ENCODE data around the gene IQSEC2. TPM values are rescaled to one million over a fixed set of nuclear protein-coding genes. Genes with fewer than 3 reads are reported as not detected.

The IQSEC2 gene
- total RNA-seq, result 9.8 TPM

DNA sequence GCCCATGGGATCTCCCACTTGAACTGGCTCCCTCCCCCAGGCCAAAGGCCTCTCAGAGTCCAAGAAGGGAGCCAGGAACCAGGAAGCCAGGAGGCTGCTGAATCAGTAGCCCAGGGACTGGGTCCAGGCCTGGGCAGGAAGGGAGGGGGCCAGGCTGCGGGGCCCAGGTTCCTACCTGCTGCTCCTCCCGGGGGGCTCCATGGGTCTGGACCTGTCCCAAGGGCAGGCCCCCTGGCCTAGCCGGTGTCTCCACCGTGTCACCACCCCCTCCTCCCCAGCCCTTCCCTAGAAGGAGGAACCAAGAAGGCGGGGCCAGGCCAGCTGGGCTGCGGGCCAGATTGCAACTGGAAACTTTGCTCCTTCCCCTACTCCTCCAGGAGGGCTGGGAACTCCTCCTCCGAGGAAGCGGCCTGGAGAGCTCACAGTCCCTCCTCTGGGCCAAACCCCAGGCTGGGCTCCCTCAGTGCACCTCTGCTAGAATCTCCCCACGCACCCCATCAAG lies at the start of gene IQSEC2:
Gene IQSEC2, minus strand, starts transcription at position 264 of the 502 bp plus-strand sequence.
- DNase-seq (ENCODE audit: low spot score in 2 of 2) (no peak), FAIRE-seq (no peak)

DNA sequence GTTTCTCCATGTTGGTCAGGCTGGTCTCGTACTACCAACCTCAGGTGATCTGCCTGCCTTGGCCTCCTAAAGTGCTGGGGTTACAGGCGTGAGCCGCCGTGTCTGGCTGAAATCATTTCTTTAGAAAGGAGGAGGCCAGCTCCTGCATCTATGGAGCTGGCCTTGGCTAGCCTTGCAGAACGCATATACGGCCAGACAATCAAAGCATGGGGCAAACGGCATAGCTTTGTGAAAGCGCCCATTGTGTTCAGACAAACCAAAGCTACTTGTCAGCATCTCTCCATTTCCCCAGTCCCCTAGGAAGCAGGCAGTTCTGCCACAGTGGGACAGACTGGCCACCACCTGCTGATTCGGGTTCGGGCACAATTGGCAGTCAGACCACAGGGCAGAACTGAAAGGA lies 48.9 kb upstream of the IQSEC2 start:
- no peak for FAIRE-seq
- DNase-seq (ENCODE audit: low spot score in 2 of 2), result no peak

DNA sequence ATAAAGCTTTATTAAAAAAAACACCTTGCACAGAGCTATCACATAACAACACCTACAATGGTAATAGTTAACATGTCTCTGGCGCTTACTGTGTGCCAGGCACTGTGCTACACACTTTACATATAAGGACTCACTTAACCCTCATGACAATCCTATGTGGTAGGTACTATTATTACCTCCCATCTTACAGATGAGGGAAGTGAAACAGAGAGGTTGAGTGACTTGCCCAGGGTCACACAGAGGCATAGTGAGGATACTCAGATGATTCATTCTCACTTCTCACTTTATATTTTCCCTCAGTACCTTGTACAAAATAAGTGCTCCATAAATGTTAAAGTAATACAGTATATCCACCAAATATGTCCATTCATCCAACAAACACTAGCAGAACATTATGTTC lies 43.4 kb upstream of the IQSEC2 start:
- FAIRE-seq, result no peak
- no peak for DNase-seq (ENCODE audit: low spot score in 2 of 2)

DNA sequence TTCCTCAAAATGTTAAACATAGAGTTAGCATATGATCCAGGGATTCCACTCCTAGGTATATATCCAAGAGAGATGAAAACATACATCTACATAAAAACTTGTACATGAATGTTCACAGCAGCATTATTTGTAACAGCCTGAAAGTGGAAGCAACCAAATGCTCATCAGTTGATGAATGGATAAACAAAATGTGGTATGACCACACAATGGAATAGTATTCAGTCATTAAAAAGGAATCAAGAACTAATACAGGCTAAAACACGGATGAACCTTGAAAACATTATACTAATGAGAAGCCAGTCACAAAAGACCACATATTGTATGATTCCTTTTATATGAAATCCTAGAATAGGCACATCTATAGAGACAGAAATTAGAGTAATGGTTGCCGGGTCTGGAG lies 42.7 kb upstream of the IQSEC2 start:
- DNase-seq (ENCODE audit: low spot score in 2 of 2), result no peak
- no peak for FAIRE-seq

DNA sequence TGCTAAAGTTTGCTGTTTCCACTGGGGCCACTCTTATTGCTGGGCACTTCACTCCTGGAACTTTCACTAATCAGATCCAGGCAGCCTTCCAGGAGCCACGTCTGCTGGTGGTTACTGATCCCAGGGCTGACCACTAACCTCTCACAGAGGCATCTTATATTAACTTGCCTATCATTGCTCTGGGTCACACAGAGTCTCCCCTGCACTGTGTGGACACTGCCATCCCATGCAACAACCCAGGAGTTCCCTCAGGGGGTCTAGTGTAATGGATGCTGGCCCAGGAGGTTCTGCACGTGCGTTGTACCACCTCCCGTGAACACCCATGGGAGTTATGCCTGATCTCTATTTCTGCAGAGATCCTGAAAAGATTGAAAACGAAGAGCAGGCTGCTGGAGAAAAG lies 41.8 kb upstream of the IQSEC2 start:
- DNase-seq (ENCODE audit: low spot score in 2 of 2) (no peak), FAIRE-seq (no peak)

DNA sequence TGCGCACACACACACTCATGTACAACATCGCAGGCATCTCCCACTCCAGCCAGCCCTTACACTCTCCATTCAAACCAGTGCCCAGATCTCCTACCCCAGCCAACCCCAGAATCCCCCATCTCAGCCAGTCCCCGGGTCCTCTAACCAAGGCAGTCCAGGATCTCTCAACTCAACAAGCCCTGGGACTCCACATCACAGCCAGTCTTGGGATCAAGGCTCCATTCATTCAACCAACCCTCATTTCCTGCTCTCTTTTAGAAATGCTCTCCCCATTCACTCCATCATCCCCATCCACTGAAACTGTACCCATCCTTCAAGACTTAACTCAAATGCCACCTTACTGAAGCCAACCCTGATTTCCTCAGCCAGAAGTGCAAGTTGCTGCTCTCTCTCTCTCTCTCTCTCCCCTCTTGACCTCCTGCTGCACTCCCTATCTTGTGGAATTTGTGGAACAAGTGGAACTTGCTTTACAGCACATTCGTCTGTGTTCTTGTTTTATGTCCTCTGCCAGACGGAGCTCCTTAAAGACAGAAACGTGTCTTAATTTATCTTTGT lies 40.6 kb upstream of the IQSEC2 start:
- FAIRE-seq (no peak), DNase-seq (ENCODE audit: low spot score in 2 of 2) (no peak)

DNA sequence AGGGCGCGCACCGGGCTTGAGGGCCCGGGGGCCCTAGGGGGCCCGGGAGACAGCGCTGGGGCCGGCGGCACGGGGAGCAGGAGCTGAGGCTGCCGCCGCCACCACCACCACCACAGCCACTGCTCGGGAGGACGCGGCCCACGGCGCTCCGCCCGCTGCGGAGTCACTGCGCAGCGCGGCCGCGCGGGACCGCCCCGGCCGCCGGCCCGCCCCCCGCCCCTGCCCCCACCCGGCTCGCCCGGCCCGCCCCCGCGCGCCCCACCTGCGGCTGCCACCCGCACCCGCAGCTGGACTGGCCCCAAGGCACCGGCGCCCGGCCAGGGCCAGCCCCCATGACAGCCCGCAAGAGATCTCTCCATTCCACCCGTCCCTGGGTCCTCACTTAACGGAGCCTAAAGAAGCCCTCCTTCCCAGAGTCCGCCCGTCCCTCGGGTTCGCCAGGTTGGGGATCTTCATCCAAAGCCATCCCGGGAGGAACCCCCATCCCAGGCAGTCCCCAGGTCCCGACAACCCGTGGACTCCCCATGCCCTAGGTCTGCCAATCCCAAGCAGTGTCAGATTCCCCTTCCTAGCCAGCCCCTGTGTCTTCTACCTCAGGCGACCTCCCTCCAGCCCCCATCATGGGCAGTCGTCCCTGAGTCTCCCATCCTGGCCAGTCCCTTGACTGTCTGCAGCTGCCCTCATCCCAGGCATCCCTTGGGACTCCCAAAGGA lies 40.0 kb upstream of the IQSEC2 start:
- DNase-seq (ENCODE audit: low spot score in 2 of 2) (peak; percentile 47 to 63), FAIRE-seq (no peak)

DNA sequence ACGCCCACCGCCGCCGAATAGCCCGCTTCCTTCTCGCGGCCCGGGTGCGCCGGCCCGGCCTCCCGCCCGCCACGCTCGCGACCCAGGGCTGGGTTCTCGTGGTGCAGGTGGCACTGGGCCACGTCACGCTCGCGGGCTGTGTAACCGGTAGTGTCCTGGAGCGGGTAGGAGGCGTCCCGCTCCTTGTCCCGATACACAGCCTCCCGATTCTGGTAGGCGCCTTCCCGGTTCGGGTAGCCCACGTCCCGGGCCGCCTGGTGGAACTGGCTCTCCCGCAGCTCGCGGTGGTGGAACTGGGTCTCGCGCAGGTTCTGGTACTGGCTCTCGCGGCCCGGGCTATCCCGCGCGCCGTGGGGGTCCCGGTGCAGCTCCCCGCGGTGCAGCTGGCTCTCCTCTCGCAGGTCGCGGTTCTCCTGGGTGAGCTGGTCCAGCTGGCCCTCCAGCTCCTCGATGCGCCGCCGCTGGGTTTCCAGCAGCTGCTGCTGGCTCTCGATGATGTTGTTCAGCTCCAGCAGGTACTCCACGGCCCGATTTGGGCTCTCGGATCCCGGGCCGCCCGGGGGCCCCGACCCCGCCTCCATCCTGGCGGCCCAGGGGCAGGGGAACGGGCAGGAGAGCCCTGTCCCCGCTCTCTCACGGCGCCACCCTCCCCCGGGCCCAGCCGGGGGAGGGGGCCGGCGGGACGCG lies 39.3 kb upstream of the IQSEC2 start:
- FAIRE-seq, result no peak

DNA sequence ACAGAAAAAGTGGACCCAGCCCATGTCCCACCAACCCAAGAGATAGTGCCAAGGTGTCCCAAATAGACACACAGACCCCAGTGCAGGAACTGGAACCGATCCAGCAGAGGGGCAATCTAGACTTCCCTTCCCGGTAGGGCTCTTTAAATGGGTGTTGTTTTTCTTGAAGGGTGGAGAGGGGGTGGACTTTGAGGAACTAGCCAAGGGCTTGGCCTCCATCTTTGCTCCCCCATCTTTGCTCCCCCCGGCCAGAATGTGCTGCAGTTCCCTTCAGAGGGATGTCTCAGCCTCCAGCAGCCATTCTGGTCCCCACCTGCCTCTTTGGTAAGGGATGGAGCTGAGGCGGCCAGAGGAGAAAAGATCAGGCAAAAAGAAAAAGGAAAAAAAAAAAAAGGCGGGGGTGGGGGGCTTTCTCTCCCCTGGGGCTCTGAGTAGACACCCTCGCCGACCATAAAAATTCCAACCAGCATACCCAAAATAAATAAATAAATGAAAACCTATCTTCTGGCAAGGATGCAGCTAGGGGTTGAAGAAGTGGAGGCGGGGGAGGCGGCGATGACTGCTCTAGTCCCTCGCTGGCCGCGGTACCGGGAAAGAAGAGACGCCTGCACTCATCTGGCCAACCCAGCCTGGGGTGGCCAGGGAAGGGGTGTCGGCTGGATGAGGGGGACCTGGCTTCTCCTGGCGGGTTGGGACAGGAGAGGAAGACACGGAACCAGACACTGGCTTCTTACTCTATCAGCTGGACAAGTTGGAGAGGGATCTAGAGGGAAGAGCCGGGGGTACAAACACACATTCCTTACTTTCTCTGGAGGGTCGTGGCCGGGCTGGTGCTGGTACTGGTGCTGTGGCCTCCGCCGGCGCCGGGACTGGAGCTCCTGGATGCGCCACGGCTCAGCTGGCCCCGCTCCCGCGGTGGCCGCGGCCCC lies 38.5 kb upstream of the IQSEC2 start:
- DNase-seq (ENCODE audit: low spot score in 2 of 2) (no peak), FAIRE-seq (no peak)

More for the DNA sequence above, 39.3 kb upstream of the IQSEC2 start:
- DNase-seq (ENCODE audit: low spot score in 2 of 2), result peak in 1 of 2 donors; percentile 49

DNA sequence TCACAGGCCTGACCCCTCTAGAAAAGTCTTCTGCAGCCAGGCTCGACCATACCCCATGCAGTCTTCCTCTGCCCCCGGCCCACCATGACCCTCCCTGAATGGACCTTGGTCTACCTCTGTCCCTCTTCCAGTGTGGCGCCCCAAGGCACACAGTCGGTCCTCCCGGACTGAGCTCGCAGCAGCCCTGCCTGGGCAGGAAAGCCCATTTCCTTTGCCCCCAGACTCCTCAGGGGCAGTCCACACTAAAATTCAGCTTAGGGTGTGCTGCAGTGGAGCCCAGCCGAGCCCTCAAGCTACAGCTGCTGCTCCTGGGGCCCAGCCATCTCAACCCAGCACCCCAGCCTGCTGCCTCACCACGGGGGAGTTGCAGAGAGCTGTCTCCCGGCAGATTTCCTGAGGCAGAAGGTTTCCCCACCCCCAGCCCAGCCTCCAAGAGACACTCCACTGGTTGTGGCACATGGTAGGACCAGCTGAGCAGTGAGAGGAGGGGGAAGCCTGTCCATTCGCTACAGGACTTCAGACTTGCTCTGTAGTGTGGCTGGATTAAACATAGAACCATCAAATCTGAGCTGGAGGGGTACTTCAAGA lies 37.5 kb upstream of the IQSEC2 start:
- DNase-seq (ENCODE audit: low spot score in 2 of 2) (no peak), FAIRE-seq (no peak)

DNA sequence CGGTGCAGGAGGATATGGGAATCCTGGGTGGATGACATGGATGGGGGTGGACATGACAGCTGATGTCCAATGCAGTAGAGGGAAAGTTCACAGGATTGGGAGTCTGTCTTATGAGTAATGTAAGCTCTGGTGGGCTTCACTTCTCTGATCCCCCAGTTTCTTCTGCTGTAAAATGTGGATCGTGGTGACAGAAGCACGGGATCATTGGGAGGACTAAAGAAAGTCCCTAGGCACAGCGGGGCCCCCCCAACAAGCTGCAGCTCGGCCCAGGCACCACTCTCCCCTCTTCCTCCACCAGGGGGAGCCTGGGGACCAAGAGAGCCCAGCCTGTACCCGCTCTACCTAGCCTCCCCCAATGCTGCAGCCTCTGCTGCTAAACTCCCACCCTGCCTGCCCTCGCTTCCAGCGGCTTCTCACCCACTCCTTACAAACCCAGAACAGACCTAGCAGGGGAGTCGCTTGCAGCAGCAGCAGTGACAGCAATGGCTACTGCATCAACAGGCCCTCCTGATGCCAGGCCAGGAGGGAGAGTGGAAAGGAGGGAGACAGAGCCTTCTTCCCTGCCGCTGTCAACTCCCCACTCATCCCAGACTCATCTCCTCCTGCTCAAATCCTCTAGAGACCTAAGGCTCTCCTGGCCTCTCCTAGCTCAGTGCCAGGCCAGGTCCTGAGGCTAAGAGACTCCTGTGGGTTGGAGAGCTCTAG lies 36.1 kb upstream of the IQSEC2 start:
- peak; percentile 58 to 65 for DNase-seq (ENCODE audit: low spot score in 2 of 2)
- FAIRE-seq, result no peak

DNA sequence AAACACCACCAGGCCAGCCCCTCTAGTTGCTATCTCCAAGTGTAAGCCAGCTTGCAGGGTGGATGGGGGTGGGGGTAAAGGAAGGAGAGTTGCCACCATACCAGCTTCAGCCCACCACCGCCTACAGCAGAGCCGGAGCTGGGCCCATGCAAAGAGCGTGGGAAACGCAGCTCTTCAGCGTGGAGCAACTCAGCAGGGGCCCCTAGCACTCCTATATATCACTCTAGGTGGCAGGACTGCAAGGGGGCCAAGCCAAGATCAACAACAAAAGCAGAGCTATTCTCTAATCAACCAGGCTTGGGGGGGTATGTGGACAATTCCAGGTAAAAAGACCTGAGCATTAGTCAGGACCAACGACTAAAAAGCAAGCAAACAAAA lies 35.5 kb upstream of the IQSEC2 start:
- DNase-seq (ENCODE audit: low spot score in 2 of 2) (no peak), FAIRE-seq (no peak)

DNA sequence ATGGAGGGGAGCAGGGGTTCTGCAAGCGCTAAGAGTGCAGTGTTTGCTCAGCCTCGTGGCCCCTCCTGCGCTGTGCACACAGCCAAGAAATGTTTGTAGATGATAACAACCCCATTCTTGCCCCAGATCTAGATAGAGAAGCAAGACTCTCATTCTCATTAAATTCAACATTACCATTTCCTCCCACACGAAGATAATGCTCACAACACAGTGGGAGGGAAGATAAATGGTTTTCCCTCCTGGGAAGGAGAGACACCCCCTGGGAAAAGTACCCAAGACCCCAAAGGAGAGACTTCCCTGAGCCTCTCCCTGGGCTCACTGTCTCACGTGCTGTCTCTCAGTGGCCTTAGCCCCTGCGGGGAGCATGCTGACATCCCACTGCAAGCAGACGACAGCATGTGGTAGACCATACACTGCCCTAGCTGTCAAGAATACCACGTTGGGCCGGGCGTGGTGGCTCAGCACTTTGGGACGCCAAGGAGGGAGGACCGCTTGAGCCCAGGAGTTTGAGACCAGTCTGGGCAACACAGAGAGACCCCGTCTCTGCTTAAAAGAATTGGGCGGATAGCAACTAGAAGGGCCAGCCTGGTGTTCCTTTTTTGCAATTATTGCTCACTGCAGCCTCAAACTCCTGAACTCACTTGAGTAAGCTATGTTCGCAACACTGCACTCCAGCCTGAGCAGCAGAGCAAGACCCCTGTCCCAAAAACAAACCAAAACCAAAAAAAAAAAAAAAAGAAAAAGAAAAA lies 34.9 kb upstream of the IQSEC2 start:
- DNase-seq (ENCODE audit: low spot score in 2 of 2), result no peak
- FAIRE-seq, result no peak

DNA sequence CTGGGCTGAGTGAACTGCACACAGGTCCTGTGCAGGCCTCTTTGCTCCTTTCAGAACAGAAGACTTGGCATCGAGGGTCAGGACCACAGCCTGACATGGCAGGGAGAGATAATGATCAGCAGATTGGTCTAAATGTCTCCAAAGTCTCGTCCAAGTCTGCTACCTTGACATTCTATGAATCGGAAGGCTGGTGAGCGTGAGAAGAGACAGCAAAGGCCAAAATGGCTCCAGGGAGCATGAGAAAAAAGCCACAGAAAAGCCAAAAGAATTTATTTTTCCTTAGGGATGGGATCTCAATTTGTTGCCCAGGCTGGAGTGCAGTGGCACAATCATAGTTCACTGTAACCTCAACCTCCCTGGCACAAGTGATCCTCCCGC lies 32.3 kb upstream of the IQSEC2 start:
- DNase-seq (ENCODE audit: low spot score in 2 of 2) (no peak), FAIRE-seq (no peak)

DNA sequence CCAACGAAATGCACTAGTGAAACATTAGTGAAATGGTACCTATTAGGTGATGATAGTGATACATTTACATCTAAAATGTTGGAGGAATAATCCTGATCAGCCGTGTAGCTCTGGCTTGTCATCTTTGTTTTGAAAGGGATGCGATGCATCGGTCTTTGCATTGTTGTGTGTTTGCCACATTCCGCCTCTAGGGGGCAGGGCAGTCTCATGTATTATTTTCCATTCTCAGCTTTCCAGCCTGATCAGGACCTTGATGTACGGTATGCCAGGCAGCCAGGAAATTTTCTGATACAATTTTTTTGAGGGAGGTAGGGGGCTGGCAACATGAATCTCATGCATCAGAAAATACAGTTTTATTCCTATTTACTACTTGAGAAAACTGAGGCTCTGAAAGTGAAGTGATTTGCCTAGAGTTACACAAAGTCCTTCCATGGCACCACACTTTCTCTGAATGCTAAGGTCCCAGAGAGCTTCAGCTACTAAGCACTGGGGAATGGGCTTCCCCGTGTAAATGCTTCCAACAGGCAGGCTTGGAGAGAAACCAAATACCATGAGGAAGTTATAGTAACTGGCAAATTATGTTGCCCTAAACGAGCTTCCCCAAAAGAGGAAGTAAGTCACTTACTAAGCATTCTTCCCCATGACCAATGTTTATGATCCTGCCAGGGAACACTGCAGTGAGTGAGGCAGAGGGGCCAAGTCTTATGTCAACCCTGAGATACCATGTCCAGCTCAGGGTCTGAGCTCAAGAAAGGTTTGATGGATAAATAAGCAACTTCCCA lies 31.8 kb upstream of the IQSEC2 start:
- DNase-seq (ENCODE audit: low spot score in 2 of 2) (peak; percentile 45 to 66), FAIRE-seq (no peak)

DNA sequence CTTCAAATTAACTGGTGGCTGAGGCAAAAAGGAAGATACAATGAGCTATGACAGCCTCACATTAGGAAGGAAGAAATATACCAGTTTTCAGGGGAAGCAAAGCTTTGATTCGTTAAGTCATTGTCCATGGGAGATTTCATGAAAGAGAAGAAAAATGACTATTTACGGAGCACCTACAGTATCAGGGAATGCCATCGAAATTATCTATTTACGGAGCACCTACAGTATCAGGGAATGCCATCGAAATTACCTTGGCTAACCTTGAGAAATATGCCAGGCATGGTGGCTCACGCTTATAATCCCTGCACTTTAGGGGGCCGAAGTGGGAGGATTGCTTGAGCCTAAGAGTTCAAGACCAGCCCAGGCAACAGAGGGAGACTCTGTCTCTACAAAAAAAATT lies 28.5 kb upstream of the IQSEC2 start:
- FAIRE-seq, result no peak
- no peak for DNase-seq (ENCODE audit: low spot score in 2 of 2)

DNA sequence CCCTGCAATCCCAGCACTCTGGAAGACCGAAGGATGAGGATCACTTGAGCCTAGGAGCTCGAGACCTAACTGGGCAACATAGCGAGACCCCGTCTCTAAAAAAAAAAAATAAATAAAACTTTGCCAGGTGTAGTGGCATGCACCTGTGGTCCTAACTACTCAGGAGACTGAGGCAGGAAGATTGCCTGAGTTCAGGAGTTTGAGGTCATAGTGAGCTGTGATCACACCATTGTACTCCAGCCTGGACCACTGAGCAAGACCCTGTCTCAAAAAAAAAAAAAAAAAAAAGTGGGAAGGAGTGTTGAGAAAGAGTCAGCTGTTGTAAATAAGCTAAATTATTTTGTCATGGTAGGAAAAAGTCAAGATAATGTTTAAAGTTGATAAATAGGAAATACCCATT lies 27.5 kb upstream of the IQSEC2 start:
- DNase-seq (ENCODE audit: low spot score in 2 of 2) (no peak), FAIRE-seq (no peak)
